HG02852 (cell line): Measurements from ENCODE around the gene DUOXA2.

Experiments
- ATAC-seq: cut with Tn5 transposase; IDR thresholded peaks from one replicate; pipeline ENCODE4 v1.9.1; 2021; ENCODE audit warnings: mild to moderate bottlenecking, moderate library complexity; ENCODE audit not compliant: unreplicated experiment

Gene DUOXA2

DNA sequence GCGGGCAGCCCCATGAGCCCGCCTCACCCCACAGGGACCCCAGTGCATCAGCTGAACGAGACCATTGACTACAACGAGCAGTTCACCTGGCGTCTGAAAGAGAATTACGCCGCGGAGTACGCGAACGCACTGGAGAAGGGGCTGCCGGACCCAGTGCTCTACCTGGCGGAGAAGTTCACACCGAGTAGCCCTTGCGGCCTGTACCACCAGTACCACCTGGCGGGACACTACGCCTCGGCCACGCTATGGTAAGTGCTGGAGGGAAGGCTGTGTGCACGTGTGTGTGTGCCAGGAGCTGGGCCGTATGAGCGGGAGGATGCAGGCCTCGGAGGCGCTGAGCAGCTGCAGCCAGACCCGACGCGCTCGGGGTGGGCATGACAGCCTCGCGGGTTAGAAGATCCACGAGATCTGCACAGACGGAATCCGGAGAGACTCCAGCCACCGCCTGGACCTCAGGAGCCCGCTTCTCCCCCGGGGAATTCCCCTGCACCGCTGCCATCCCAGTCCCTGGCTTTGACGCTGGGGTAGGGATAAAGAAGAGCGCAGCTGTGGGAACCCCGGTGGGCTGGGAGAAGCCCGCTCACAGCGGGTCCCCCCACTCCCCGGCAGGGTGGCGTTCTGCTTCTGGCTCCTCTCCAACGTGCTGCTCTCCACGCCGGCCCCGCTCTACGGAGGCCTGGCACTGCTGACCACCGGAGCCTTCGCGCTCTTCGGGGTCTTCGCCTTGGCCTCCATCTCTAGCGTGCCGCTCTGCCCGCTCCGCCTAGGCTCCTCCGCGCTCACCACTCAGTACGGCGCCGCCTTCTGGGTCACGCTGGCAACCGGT is 2.6 kb downstream of the DUOXA2 start:
- ATAC-seq = no peak

DNA sequence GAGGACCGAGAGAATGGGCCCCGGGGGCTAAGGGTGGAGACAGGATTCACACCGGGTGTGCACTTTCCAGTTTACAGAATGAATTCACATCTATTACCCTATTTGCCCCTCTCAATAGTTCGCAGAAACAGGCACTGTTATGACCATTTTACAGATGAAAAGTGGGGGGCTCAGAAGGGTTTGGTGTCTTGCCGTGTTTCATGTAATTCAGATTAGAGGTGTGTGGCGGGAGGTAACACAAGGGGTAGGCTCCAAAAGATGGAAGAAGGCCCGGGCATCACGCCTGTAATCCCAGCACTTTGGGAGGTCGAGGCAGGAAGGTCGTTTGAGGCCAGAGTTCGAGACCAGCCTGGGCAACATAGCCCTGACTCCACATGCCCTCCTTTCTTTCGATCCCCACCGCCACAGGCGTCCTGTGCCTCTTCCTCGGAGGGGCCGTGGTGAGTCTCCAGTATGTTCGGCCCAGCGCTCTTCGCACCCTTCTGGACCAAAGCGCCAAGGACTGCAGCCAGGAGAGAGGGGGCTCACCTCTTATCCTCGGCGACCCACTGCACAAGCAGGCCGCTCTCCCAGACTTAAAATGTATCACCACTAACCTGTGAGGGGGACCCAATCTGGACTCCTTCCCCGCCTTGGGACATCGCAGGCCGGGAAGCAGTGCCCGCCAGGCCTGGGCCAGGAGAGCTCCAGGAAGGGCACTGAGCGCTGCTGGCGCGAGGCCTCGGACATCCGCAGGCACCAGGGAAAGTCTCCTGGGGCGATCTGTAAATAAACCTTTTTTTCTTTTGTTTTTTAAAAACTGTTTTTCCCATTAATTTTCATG is 3.4 kb downstream of the DUOXA2 start:
- ATAC-seq = peak; percentile 8

DNA sequence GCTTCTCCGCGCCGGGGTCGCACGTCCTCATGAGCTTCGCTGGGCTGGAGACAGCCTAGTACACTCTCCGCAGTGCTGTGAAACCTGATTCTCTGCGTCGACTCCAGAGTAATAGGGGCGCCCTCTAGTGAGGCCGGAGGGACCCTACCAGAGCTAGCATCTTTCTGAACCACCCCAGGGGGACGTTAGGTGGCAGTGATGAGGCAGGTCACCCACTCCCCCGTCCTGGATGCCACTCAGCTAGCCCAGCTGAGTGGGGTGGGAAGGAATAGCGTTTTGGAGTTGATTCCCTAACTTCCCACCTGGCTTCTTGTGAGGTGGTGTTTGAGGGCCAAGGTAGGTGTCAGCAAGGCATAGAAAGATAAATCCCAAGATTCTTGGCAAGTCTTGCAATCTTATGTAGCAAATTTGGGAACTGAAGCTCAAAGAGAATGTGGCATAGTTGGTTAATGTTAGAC is 4.0 kb downstream of the DUOXA2 start:
- ATAC-seq = peak; percentile 93

DNA sequence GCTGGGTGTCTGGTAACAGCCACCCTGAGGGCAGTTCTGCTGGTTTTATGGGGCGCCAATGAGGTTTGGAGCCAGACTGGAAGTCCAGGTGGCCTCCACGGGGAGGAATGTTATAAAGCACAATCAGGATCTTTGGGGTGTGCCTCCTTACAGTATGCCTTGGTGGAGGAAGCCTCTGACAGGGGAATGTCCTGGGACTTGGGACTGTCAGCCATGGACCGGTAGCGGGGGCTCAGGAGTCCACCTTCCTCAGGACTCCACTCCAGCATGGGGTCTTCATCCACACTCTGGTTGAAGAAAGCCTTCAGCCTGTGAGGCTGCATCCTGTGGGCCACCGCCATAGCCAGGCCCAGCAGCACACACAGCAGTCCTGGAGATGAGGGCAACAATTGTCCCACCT is 4.9 kb downstream of the DUOXA2 start:
- no peak for ATAC-seq

DNA sequence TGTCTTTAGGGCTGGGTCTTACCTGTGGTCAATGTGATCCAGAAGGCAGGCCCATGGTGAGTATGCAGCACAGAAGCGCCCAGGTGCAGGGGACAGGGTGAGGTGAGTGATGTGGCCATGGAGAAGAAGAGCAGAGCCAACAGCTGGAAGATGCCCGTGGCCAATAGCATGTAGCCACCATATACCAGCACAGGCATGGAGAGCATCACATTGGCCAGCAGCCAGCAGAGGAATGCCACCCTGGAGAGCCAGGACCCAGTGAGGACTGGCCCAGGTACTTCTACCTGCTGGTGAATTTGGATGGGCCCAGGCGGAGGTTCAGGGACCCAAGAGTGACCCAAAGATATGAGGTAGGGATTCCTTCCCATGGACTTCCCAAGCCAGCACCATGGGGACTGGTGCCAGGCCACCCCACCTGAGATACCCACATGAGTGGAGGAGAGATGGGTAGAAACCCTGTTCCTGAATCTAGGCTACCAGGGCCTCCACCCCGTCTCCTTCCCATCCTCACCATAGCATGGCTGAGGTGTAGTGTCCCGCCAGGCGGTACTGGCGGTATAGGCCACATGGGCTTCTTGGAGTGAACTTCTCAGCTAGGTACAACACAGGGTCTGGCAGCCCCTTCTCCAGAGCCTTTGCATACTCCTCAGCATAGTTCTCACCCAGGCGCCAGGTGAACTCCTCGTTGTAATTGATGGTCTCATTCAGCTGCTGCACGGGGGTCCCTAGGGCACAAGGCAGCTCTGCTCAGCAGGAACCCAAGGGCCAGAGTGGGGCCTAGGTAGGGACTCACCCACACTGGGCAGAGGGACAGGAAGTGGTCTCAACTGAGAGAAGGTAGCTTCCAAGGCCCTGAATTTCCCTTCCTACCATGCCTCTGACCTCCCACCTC is 6.2 kb downstream of the DUOXA2 start:
- ATAC-seq = no peak

DNA sequence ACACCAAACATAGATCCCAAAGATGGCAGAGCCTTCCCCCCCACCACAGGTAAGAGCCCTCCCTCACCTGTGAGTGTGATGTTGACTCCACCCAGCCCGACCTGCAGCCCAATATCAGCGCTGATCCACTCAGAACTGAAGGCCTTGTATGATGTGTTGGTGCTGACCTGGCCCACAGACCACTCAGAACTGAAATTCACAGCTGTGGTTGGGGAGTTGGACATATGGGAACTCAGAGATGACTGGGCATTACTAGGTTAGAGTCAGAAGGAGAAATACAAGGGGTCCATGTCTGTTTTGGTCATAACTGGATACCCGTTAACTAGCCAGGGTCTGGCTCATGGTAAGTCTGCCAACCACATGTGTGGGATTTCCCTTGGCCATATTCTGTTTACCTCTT is 6.9 kb downstream of the DUOXA2 start:
- ATAC-seq = no peak

DNA sequence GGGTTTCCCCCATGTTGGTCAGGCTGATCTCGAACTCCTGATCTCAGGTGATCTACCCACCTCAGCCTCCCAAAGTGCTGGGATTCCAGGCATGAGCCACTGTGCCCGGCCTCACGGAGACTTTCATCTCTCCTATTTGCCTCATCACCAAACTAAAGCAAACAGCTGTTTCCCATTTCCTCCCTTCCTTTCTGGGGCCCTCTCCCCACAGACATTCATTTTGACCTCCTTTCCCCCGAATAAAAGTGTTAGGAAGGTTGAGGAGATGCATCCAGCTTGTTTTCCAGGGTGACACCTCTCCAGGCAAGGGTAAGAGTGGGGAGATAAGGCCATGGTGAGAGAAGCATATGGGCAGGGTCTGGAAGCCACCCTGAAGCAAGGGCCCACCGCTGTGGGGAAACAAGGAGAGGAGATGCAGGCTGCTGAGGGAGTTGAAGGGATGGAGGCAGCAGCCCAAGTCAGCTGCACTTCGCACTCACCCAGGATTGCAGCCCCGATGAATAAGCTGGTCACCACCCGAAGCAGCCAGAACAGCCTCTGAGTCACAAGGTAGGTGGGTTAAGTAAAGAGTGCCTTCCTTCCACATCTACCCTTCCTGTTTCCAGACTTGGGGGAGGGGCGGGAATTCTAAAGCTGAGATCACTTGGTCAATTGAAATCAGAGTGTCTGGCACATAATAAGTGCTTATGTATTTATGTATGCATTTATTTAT is 7.7 kb downstream of the DUOXA2 start:
- no peak for ATAC-seq

DNA sequence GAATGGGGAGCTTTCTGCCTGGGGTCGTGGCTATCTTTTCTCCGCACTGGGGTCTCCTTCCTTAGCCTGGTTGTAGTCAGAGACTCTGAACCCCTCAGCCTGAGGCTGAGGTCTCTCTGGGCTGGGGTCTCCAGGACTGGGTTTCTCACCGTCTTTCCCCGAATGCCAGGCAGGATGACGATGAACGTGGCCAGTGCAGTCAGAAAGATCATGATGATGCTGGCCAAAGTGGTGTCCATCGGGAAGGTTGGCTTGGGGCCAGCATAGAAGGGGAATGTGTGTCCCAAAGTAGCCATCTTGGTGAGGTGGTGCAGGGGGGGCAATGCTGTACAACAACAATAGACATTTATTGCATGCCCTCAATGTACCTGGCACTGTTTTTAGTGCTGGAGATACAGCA is 8.6 kb downstream of the DUOXA2 start:
- ATAC-seq = no peak

DNA sequence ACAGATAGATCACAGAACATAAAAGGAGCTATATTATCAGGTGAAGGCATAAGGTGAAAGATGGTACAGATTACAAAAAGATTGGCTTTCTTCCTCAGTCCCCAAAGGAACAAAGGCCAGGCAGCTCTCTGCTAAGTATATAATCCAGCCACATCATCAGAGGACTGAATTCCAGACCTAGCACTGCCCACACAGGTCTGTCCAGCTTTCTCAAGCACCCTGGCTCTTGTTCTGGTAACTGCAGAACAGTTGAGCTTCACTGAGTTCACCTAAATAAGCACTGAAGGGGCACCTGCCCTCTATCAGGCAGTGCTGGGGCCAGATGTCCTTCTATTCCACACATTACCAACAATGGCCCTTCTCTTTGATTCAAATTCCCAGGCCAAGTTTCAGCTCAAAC is 9.3 kb downstream of the DUOXA2 start:
- no peak for ATAC-seq

DNA sequence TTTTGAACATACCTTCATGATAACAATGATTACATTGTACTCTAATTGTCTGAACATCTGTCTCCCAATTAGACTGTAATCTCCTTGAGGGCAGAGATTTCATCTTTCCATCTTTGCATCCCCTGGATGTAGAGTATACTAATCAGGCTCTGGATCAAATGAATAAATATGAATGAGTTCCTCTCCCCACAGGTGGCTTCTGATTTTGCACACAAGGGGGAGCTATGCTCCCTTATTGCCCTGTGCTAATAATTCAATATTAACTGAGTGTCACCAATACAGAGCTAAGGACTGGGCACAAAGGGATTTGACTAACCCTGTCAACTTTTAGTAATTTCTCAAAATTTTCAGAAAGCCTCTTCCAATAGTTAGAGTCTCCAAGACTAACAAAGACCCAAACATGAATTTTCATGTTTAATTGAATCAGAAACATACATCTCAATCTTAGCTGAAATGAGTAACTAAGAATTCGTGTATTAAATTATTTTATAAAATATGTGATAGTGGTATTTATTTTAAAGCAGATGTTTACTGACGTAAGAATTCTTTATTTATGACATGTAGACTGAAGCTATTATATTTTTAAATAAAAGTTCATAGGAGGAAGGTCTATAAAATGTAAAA is 12.5 kb downstream of the DUOXA2 start:
- no peak for ATAC-seq

DNA sequence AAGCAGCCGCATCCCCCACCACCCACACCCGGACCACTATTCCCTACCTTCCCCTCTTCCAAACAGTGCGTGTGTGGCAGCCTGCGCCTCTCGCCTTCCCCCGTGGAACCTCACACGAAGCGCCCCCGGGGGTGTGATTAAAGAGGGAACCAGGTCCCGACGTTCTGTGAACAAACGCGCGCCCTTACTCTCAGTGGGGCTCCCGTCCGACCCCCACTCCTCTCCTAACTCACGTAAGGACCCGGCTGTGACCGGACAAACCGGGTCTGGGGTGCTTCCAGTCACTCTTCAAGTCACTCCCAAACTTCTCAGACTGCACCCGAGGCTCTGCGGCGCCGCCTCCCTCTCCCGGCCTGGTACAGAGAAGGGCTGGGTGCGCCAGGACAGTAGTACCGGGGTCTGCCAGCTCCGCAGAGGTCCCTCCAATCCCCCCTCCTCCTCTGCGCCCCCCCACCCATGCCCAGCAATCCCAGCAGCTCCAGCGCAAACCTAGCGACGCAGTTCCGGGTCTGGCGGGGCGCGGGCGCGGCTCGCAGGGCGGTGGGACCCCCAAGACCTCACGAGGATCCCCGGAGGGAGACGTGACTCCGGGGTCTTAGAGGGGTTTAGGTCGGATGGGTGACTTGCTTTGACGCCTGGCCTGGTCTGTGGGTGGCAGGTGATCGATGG is 15.0 kb downstream of the DUOXA2 start:
- ATAC-seq = no peak

DNA sequence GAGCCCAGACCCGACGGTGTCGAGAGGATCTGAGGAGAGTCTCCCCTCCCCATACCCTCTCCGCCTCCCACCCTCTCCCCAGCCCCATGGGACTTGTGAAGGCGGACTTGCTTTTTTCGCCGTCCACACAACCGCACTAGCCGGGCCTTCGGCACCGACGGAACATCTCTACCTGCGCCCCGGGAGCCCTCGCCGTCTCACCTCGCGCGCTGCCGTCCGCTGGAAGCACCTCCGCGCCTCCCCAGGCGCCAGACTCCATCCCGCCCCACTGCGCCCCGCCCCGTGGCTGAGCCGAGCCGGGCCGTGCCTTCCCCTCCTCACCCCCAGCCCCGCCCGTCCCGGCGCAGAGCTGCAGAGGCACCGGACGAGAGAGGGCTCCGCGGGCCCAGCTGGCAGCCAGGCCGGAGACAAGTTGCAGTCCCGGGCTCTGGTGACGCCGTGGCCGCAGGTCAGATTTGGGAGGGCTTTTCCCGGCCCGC is 15.6 kb downstream of the DUOXA2 start, which contains the start of the genes DUOX1 and DUOXA1:
Gene DUOX1 (plus strand): TSS at position 344 of the 479 bp plus-strand sequence. CDS start 1,973 bp downstream, outside the sequence.
Gene DUOXA1 (minus strand): TSS at position 229 of the 479 bp plus-strand sequence. CDS start 6,865 bp downstream, outside the sequence.
- ATAC-seq = no peak

DNA sequence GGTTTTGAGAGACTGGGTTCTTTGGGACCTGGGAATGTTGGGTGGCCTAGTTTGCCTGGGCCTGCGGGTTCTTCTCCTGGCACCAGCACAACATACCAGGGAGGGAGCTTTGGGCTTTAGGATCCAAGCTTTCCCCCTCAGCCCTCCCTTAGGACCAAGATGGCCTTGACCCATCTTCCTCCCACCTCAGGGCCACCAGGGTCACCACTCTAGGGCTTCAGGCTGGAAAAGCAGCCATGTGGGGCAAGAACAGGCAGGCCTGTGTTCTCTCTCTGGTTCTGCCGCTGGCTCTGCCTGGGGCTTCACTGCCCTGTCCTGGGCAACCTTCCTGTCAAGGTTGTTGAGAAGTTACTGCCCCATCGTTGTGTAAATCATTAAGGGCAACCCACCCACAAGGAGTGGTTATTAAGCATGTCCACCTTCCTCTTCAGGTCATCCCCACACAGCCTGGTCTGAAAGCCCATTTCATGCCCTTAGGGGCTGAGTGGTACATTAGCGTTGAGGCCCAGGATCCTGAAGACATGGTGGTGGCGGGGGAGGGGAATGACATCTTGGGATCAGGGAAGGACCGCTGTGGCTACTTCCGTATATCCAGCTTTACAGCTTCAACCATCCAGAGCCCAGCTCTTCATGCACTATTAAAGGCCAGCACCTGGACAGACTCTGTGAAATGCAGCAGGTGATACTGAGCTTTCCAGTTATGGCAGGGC is 16.3 kb downstream of the DUOXA2 start:
- ATAC-seq = no peak

DNA sequence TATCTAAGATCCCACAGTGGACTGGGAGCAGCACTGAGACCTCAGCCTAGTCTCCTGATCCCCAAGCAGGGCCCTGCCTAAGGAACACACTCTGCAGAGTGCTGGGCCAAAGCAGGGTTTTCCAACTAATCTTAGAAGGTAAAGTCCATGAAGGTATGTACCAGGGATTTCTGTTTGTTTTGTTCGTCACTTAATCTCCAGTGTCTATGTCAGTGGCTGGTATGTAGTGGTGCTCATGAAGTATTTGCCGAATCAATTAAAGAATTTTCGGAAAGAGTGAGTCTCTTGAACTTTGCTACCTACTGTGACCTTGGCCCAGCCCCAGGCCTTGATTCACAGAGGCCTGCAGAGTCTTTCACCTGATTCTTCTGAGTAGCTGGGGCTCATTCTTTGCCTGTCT is 17.4 kb downstream of the DUOXA2 start:
- no peak for ATAC-seq

DNA sequence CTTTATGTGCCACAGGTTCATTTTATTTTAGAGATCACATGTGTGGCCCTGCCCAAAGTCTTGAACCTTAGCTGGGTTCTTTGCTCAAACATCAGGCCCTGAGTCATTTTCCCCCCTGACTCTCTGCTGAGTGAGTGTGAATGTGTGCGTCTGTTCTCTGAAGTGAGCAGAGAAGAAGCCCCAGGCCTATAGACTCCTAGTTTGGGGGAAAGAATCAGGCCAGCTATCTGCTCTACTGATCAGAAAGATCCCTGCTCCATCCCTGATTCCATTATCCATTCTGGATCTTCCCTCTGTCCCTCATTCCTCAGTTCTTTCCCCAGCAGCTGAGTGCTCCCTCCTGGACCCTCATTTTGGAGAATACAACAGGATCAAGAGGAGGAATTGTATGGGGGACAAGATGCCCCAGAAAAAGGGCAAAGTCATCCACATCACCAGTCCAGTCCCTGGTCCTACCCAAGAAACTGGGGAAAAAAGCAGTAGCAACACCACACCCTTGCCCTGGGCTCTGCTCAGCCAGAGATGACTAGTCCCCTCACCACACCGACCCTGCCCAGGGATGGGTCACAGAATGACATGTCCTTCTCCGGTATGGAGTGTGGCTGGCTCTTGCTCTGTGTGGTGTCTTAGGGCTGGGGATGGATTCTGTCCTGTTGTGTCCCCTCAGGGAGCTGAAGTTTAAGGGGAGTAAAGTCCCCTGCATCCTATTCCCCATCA is 18.9 kb downstream of the DUOXA2 start:
- no peak for ATAC-seq

DNA sequence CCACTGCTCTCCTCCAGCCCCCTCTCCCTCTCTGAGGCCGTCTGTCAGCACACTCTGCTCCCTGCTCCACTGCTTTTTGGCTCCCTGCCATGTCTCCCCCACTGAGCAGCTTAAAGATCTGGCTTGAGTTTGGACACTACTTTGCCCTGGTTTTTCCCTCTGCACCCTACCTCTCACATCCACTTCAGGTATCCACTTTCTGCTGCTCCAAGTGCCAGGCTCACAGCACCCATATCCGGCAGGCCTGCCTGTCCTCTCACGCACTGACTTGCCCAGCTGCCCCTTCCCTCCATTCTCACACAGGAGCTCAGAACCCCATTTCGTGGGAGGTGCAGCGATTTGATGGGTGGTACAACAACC is 19.4 kb downstream of the DUOXA2 start:
- ATAC-seq = no peak

DNA sequence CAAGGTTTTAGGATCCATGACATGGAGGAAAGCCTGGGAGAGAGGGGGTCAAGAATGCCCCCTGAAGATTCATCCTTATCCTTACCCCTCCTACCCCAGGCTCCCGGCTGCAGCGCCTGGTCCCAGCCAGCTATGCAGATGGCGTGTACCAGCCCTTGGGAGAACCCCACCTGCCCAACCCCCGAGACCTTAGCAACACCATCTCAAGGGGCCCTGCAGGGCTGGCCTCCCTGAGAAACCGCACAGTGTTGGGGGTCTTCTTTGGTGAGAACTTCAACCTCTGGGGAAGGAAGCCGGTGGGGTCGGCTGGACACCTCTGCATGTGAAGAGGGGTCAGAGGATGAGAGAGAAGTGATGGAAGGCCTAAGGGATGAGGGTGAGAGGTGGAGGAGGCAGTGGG is 19.9 kb downstream of the DUOXA2 start:
- ATAC-seq = no peak
